ENCODE data around the gene CSNK1G1.

The CSNK1G1 gene

GRCh38 chr15:64136347-64136746, 219.6 kb downstream of the CSNK1G1 start:
- DNase-seq: no peak
- intact Hi-C loops (cut with DNase I; ENCODE audit: low total_unique reads): no loop called here
- H3K4me3 ChIP-seq: no peak overlapping the region
- no peak for TF ChIP-seq CTCF (IDR thresholded peaks at IDR 0.05)
- no peaks in the 10 kb centered on the region for H3K27me3 ChIP-seq
- no peaks in the 10 kb centered on the region for H3K4me1 ChIP-seq
- H3K36me3 ChIP-seq: peaks cover 79 to 86% (median 85%) of the 10 kb centered on the region in 3 donors
- H3K9me3 ChIP-seq: no peaks in the 10 kb centered on the region
- no peak overlapping the region for H3K27ac ChIP-seq

GRCh38 chr15:64134345-64134829, 221.6 kb downstream of the CSNK1G1 start:
- H3K27me3 ChIP-seq: no peaks in the 10 kb centered on the region
- no peaks in the 10 kb centered on the region for H3K4me1 ChIP-seq
- peaks cover 92 to 96% (median 92%) of the 10 kb centered on the region in 3 donors for H3K36me3 ChIP-seq
- no peaks in the 10 kb centered on the region for H3K9me3 ChIP-seq
- no peak for TF ChIP-seq CTCF (IDR thresholded peaks at IDR 0.05)
- no peak overlapping the region for H3K27ac ChIP-seq
- H3K4me3 ChIP-seq: no peak overlapping the region
- DNase-seq: no peak
- intact Hi-C loops (cut with DNase I; ENCODE audit: low total_unique reads): no loop called here

GRCh38 chr15:64133623-64134344, 222.2 kb downstream of the CSNK1G1 start:
- Histone ChIP-seq H3K9me3 (no peaks in the 10 kb centered on the region), H3K36me3 (peaks cover 96 to 100% (median 97%) of the 10 kb centered on the region in 3 donors), H3K4me3 (no peak overlapping the region), H3K27me3 (no peaks in the 10 kb centered on the region), H3K4me1 (no peaks in the 10 kb centered on the region), H3K27ac (no peak overlapping the region)
- TF ChIP-seq CTCF (IDR thresholded peaks at IDR 0.05): no peak
- intact Hi-C loops (cut with DNase I; ENCODE audit: low total_unique reads): no loop called here
- no peak for DNase-seq

- no peak for DNase-seq
- Histone ChIP-seq H3K4me3 (no peak overlapping the region), H3K9me3 (no peaks in the 10 kb centered on the region), H3K27me3 (no peaks in the 10 kb centered on the region), H3K36me3 (peaks cover 96 to 100% (median 100%) of the 10 kb centered on the region in 3 donors), H3K4me1 (no peaks in the 10 kb centered on the region), H3K27ac (no peak overlapping the region)
- no peak for TF ChIP-seq CTCF (IDR thresholded peaks at IDR 0.05)
- intact Hi-C loops (cut with DNase I; ENCODE audit: low total_unique reads): no loop called here
These were observed 223.8 kb downstream of the CSNK1G1 start for GRCh38 chr15:64132217-64132616.

- Histone ChIP-seq H3K4me3 (no peak overlapping the region), H3K9me3 (no peaks in the 10 kb centered on the region), H3K36me3 (peaks cover 96 to 100% (median 100%) of the 10 kb centered on the region in 3 donors), H3K27ac (no peak overlapping the region), H3K4me1 (no peaks in the 10 kb centered on the region), H3K27me3 (no peaks in the 10 kb centered on the region)
- DNase-seq: no peak
- TF ChIP-seq CTCF (IDR thresholded peaks at IDR 0.05): no peak
- intact Hi-C loops (cut with DNase I; ENCODE audit: low total_unique reads): no loop called here
These were observed 224.4 kb downstream of the CSNK1G1 start for GRCh38 chr15:64131547-64131946.
